Testis (tissue), 2 donors: ENCODE results near the gene RFC1.

Experiments
- CTCF ChIP-seq, 3 experiments: fragments of 450-650 bp in 2 of 3; fragments of 200-600 bp in 1 of 3; sonication (generic) in 1 of 3; IDR thresholded peaks; one replicate each; pipeline ENCODE4 v1.5.1; 2016 to 2019; ENCODE audit warnings: antibody characterized with exemption in 3 of 3, mild to moderate bottlenecking in 2 of 3, moderate library complexity in 1 of 3
- POLR2A ChIP-seq: fragments of 450-650 bp; IDR thresholded peaks from one replicate; pipeline ENCODE4 v1.6.1; 2017; ENCODE audit warnings: antibody characterized with exemption, mild to moderate bottlenecking, moderate library complexity

GRCh38 chr4:39415678-39416283 lies 49.6 kb upstream of the RFC1 start:
- no peak for TF ChIP-seq POLR2A
- TF ChIP-seq CTCF (IDR thresholded peaks at IDR 0.05): no peak
